ENCODE data around the gene KMO.

Gene KMO

DNA sequence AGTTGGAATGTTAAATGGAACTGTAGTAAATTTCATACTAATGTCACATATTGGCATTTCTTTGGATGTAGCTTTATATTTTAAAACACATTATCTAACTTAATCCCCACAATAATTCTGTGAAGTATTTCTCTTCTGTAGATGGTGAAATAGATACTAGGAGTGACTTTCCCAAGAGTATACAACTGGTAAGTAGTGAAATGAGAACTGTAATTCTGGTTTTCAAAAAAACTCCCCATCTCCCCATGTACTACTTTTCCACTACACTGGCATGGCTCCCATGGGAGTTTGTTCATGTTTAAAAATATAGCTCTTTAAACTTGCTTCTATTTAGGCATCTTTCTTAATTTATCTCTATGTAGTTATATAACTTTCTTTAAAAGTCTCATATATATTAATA lies 97.8 kb downstream of the KMO start:
- no peak for DNase-seq (ENCODE audit: low read depth)

DNA sequence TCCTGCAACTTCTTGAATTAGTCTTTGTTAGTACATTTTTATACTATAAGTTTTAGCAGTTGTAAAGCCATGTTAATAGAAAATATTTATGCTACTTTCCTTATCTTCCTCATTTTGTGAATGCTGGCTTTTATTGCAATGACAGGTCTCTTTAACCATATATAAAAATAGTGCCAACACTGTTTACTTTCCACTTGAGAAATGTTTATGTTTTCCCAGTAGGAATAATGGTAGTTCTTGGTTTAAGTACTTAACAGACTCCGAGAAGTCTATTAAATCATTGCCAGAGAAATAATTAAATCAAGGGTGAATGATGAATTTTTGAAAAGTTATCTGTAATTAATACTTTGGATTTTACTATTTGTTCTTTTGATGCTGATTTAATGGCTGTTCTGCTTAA lies 98.3 kb downstream of the KMO start:
- DNase-seq (ENCODE audit: low read depth): no peak

DNA sequence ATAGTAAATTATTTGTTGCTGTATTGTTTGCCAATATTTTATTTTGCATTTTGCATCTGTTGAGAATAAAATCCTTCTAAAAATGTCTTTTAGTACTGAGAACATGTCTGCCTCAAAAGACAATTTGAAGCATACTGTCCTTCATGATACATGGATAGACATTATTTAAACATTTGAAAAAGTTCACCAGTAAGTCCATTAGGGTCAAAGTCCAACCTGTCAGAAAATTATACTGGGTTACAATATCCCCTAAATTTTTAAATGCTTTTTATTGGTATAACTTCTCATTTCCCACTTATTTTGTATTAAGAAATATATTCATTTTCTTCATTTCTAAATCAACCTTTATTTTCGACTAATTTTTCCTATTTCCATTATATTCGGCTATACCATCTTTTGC lies 98.7 kb downstream of the KMO start:
- no peak for DNase-seq (ENCODE audit: low read depth)

DNA sequence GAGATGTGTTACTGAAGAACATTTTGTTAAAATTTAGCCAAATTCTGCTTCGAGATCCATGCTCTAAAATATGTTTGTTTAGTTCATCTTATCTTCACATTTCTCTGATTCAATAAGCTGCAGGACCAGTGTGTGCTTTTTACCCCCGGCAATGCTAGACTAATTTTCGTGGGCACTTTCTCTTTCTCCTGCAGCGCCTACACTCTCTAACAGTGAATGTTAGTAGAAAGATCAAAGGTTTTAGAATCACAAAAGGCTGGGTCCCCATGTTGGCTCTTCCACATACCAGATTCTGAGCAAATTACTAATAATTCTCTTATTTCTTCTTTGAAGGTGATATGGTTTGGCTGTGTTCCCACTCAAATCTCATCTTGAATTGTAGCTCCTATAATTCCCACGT lies 99.5 kb downstream of the KMO start:
- DNase-seq (ENCODE audit: low read depth): no peak

DNA sequence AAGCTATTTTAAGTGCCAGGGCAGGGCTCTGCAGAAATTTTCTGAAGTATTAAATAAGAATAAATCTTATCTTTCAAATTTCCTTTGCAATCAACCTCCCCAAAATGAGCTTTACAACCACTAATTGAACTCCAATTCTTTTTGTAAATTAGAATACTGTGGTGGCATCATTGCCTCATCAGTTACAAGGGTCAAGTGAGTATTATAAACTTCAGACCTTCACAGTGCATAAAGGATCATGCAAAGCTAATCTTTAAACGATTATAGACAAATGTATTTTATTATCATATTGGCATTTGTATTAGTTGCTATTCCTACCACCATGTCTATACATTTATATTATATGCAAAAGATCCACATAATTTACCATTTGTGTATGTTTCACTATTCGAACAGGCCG lies 100.8 kb downstream of the KMO start:
- DNase-seq (ENCODE audit: low read depth): no peak

DNA sequence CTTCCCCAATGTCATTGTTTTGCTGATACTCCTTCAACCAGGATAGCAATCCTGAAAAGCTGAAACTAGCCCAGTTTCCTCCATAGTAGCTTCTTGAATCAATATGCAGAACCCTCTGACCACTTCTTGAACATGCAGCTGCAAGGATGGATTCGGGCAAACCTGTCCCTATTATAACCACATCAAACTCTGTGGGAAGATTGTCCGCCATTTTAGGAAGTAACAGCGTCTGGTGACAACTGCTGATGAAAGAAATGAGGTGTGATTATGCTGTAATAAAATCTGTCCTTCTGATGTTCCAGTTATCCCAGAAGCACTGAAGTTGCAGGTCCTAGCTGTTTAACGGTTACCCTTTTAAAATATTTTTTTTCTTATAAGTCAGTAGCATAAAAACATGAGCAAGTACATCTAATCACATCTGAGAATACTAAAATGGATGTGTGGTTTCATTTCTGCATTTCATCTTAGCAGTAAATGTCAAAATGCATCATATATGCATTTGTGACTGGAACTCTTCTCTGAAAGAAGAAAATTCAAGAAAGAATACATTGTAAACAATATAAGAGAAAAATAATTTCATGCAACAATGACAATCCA lies 103.5 kb downstream of the KMO start:
- DNase-seq (ENCODE audit: low read depth): no peak

DNA sequence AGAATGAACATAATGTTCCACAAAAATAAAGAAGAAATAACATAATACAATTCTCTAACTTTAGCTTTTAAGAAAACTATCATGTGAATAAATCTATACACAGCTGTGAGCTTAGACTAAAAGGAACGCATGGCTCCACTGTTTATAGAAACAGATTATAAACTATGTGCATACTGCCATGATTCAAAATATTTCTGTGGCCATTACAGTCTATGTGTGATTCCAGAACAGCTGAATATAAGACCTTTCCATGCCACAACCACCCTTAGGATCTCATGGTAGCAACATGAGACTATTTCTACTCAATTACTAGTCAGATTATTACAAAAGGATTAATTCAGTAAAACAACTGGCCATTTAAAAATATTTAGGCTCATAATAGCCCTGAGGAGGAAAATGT lies 104.1 kb downstream of the KMO start:
- DNase-seq (ENCODE audit: low read depth): no peak

DNA sequence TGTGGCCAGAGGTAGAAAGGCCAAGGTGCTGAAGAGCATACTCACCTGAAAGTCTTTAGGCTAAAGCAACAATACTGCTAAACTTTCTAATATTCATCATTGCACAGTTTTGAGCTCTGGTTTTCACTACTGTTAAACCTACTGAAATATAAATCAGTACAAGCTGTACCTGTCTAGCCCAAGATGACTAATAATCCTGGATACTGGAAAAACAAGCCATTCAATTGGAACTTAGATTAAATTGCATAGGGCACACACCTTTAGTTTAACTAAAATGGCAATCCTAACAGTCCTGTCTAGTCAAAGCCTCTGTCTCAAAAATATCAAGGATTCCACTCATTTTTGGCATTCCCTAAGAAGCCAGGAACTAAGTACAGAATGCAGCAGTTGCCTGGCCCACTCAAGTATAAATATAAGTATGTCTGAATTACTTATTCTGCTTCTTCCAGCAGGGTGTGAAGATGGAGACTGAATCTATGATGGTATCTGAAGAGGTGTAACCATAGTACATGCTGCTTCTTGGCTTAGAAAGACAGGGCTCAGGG lies 104.9 kb downstream of the KMO start:
- no peak for DNase-seq (ENCODE audit: low read depth)

DNA sequence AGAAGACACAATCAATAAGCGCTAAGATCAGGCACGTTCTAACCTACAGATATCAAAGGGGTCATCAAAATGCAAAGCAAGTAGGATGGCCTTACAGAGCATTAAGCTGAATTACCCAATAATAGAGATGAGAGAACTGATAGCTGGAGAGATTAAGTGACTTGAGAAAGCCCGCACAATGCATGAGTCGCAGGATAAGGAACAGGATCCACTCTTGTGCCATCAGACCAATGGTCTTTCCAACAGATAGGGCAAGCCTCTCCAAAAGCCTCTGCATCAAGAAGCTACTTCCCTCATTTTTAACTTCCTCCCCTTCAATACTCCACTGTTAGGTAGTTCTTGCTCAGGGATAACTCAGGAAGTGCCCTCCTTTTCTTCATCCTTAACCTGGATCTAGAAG lies 105.4 kb downstream of the KMO start:
- DNase-seq (ENCODE audit: low read depth): no peak

DNA sequence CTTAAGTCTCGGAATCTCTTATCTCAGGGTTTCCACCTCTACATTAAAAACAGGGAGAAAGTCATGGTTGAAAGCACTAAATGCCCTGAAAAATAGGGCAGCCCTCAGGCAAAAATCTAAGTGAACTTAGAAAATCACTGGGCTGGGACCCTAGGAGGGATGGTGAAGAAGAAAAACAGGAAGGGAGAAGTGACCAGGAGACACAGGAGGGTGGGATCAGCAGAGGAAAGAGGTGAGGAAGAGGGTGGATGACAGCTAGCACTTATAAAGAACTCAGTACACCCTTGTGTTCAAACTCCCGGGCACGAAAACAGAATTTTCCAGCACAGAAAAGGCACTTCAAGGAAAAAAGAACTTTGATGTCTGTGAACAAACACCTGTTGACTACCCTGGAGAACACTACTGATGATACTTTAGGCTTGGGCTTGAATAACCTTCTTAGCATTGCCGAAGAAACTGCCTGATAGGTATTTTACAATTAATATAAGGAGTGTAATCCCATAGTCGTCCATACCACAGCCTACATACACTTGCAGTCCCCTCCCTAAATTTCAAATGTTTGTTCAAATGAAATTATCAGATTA lies 106.0 kb downstream of the KMO start:
- DNase-seq (ENCODE audit: low read depth): no peak

DNA sequence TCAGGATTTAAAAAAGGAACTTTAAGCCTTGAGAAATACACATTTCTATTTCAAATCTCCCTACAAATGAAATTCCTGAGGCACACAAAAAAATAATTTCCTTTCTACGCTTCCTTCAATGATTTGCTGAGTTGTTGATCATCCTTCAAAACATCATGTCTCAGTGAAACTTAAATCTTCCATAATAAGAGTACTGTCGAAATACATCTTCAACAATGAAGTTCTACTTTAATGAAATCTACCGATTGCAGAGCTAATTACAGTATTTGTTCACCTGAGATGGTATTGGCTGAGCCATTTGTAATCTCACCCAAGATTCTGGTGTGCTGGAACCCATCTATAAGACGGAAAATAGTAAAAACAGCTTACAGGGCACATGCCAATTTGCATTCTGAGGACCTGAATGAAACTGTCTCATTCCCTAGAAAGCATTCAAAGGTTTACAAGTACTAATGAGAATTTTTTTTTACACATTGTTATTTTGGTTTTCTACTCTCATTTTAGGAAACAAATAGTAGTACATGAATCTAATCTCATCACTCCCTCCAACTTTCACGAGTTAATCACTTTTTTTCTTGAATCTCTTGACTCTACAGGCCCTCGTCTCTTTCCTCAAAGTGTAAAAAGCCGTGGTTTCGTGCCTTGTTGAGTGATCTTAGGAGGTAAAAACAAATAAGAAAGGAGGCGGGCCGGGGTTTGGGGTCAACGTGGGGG lies 106.9 kb downstream of the KMO start:
- no peak for DNase-seq (ENCODE audit: low read depth)

DNA sequence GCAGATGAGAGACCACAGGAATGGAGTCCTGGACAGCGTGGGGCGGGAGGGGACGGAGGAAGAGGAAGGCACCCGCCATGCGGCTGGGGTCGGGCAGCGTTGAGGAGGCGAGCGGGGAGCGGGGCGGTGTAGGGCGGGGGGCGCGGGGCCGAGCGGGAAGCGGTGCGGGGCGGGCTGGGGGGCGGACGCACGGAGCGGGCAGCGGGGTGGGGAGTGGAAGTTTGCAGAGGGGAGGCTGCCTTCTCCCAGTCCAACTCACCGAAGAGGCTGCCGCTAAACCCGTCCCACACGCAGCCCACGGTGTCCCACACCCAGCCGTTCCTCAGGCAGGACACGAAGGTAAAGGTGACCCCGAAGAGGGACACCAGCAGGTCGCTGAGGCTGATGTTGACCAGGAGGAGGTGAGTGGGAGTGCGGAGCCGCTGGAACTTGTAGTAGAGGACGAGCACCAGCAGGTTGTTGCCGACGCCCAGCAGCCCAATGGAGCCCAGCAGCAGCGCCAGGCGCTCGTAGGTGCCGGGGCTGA lies 107.5 kb downstream of the KMO start:
- peak; percentile 14 for DNase-seq (ENCODE audit: low read depth)

DNA sequence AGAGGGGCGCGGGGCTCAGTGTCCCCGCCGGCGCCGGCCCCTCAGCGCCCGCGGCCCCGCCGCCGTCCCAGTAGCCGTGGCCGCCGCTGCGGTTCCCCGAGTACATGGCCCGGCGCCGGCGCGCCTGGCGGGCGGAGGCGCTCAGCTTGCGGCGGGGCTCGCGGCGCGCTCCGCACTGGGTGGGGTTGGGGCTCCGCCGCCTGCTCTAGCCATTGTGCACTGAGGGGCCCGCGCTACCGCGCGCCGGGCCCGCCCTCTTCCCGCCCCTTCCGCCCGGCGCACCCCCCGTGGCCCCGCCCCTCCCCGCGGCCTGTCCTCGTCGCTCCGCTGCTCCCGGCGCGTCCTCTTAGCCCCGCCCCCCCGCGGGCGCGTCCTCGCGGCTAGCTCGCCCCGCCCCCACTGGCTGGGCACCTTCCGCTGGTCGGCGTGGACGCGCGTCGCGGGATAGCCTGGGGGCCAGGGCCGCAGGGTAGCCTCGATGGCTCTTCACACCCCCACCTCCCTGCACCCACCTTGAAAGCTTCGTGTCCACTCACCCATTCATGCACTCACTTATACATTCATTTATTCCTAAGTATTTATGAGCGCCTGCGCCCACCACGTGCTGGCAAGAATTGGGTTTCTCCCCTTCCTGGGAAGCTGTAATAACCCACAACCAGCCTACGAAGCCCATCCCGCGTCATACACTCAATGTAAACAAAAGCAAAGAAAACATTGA lies 108.1 kb downstream of the KMO start, which contains the start of the genes CHML and OPN3:
Gene CHML, minus strand, starts transcription at position 221 of the 718 bp plus-strand sequence. CDS start 4,603 bp downstream, outside the sequence.
Gene OPN3, minus strand, starts transcription at position 221 of the 718 bp plus-strand sequence. Its CDS starts 115 bp downstream, at position 106.
- DNase-seq (ENCODE audit: low read depth): peak; percentile 93

DNA sequence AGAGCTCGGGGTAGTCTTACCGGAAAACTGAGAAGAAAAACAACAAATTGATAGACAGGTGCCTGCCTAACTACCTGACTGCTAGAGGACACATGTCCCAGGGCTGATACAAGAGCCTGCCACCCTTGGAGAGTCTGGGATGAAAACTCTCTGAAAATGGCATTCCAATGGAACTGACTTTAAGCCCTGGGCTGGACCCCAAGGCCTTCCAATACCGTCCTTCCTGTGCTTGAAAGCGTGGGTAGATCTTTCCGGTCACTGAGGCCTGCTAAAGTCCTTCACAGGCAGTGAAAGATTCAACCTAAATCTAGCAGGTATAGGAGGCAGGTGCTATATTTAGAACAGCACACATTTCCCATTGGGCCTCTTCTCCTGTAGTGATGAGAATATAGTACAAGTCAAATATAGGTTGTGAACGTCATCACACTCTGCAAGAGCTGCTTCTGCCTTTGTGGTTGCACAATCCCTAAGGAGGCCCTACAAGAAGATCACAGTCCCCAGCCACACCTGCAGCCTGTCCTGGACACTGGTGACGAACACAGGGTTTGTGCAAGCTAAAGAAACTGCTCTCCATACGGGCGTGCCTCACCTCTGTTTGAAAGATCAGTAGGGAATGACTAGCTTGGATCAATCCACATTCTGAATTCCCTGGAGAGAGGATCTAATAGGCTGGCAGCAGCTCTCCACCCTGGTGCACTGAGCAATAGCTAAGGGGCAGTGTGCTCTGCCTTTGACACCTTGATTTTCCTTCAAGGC lies 108.9 kb downstream of the KMO start:
- no peak for DNase-seq (ENCODE audit: low read depth)

DNA sequence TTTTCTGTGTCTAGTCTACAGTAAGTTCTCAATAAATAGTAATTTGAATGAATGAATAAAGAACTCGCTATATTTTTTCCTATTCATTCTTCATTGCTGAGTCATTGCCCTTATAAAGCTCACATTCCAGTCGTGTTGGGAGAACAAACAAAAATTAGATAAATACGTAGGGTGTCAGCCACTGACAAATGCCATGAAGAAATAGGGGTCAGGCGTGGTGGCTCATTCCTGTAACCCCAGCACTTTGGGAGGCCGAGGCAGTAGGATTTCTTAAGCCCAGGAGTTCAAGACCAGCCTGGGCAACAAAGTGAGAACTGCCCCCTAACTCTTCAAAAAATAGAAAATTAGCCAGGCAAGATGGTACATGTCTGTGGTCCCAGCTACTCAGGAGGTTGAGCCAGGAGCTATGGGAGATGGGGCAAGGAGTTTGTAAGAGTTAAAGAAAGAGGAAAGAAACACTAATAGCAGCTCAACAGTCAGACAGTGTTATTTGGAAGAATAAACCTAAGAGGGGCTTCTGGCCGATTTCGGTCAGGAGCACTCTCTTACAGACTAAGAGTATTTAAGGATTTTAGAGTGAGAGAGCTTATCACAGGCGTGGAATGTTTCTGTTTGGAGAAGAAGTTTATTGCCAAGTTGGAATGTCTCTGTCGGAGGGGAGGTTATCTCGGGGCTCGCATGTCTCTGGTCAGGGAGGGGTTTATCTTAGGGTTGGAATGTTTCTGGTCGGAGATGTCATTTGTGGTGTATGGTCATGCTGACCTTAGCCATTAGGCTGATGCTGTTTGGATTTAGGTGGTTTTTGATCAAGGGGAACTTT lies 109.8 kb downstream of the KMO start:
- DNase-seq (ENCODE audit: low read depth): no peak

DNA sequence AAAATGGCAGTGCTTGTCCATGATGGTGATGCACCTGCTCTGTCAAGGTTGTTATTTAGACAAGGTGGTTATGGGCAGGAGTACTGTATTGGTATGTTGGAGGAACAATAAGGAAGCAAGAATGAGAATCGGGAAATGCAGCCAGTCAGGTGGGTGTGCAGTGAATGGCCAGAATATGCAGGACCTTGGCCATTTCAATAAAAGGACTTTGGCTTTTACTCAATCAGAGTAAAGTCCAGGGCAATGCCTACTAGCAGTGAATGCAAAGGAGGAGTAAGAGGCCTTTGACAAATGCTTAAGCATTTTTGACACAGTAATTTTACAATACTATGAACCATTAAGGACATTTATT lies 110.4 kb downstream of the KMO start:
- DNase-seq (ENCODE audit: low read depth): no peak

DNA sequence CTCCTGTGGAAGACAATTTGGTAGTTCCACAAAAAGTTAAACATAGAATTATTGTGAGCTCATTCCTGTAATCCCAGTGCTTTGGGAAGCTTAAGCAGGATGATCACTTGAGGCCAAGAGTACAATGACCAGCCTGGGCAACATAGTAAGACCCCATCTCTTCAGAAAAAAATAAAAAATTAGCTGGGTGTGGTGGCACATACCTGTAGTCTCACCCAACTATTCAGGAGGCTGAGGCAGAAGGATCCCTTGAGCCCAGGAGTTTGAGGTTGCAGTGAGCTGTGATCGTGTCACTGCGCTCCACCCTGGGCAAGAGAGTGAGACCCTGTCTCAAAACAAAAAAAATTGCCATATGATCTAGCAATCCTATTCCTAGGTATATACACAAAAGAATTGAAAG lies 112.1 kb downstream of the KMO start:
- no peak for DNase-seq (ENCODE audit: low read depth)

DNA sequence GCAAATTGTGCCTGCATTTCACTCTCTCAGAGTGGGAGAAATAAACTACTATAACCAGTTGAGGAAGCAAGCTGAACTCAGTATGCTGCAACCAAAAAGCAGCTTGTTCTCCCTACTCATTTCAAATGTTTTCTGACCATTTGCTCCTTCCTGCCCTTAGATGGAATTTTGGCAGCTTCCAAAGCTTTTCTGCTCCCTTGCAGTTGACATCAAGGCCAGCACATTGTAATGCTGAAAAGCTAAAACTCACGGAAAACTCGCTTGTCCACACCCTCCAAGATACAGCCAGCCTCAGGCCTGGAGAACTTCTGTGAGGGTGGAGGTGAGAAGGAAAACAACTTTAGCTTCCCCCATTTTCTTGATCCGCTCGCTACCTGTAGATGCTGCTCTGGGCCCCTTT lies 113.0 kb downstream of the KMO start:
- DNase-seq (ENCODE audit: low read depth): no peak

All from stimulated activated CD8-positive, alpha-beta memory T cell treated with anti-CD3 and anti-CD28 coated beads, Interleukin-15, amount 100 ng/mL, for 24 hours (primary cell).